NCI-H345 treated with DMSO at 0.1 percent for 48 hours (cell line): ENCODE results near the gene SYCE3.

ENCODE experiments used
- DNase-seq: peaks from one replicate; lab custom pipeline; 2025; ENCODE audit not compliant: unreplicated experiment; lab: John Stamatoyannopoulos, UW

Gene SYCE3

GRCh38 chr22:50504369-50505211, 58.1 kb downstream of the SYCE3 start:
- no peak for DNase-seq

GRCh38 chr22:50503475-50504145, 59.1 kb downstream of the SYCE3 start:
- no peak for DNase-seq

GRCh38 chr22:50502628-50503474, 59.9 kb downstream of the SYCE3 start:
- no peak for DNase-seq

- no peak for DNase-seq
Measured at GRCh38 chr22:50502096-50502495, 60.6 kb downstream of the SYCE3 start.
